Skeletal muscle satellite cell (primary cell): ENCODE results near the gene COL20A1.
"Not testable (repeated sequence)": the region's sequence is repeated elsewhere in the genome, so short reads cannot be mapped to it uniquely, and the experiment has no call there.

Source experiments
- H3K27me3 ChIP-seq: 2 replicates; pipeline ENCODE4 v1.7.0; 2013; ENCODE audit warnings: low read length; ENCODE audit not compliant: control insufficient read depth, insufficient read depth
- H3K36me3 ChIP-seq: 2 replicates; pipeline ENCODE4 v1.7.0; 2013; ENCODE audit warnings: mild to moderate bottlenecking, control low read depth, low read length; ENCODE audit not compliant: insufficient read depth
- H3K4me1 ChIP-seq: 2 replicates; pipeline ENCODE4 v1.7.0; 2013; ENCODE audit warnings: low read length; ENCODE audit not compliant: control insufficient read depth, insufficient read depth
- H3K4me2 ChIP-seq: 2 replicates; pipeline ENCODE4 v1.7.0; 2013; ENCODE audit warnings: mild to moderate bottlenecking, low read length
- H3K4me3 ChIP-seq: 2 replicates; pipeline ENCODE4 v1.7.0; 2013; ENCODE audit warnings: low read length
- H3K9ac ChIP-seq: 2 replicates; pipeline ENCODE4 v1.7.0; 2013; ENCODE audit warnings: mild to moderate bottlenecking, low read depth, low read length, moderate library complexity
- H3K9me3 ChIP-seq: replicated peaks from 2 replicates; pipeline ENCODE4 v1.7.0; 2013; ENCODE audit warnings: mild to moderate bottlenecking, control low read depth, low read length

COL20A1 gene

DNA sequence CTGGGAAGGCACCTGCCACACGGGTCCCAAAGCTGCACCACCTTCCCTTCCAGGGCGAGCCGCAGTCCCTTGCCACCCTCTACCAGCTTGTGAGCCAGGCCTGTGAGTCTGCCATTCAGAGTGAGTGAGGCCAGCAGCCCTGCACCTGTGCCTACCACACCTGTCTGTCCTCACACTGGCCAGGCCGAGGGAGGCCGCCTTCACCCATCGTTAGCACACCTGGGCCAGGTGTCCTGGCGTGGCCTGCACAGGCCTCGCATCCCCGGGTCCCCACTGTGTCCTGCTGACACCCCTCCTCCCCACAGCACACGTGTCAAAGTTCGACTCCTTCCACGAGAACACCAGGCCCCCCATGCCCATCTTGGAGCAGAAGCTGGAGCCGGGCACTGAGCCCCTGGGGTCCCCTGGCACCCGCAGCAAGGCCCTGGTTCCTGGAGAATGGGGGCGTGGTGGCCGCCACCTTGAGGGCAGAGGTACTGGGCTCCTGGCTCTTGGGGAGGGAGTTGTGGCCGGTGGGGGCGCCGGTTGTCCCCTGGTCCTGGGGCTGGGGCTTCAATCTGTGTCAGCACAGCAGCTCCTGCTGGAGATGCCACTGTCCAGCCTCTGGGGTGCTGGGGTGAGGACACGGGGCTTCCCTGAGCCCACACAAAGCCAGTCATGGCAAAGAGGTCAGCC, 35.2 kb downstream of the COL20A1 start:
- H3K4me1 ChIP-seq: no peaks in the 10 kb centered on the region
- H3K36me3 ChIP-seq: no peaks in the 10 kb centered on the region
- no peak overlapping the region for H3K4me3 ChIP-seq
- H3K4me2 ChIP-seq: no peak overlapping the region
- peaks cover 7% of the 10 kb centered on the region for H3K9me3 ChIP-seq
- H3K9ac ChIP-seq: no peak overlapping the region
- H3K27me3 ChIP-seq: peaks cover 20% of the 10 kb centered on the region

GRCh38 chr20:63328718-63329275, 35.8 kb downstream of the COL20A1 start:
- no peak overlapping the region for H3K4me2 ChIP-seq
- no peaks in the 10 kb centered on the region for H3K36me3 ChIP-seq
- peaks cover 15% of the 10 kb centered on the region for H3K27me3 ChIP-seq
- no peak overlapping the region for H3K9ac ChIP-seq
- H3K4me3 ChIP-seq: no peak overlapping the region
- no peaks in the 10 kb centered on the region for H3K4me1 ChIP-seq
- H3K9me3 ChIP-seq: peaks cover 7% of the 10 kb centered on the region

GRCh38 chr20:63329331-63330083, 36.5 kb downstream of the COL20A1 start:
- no peaks in the 10 kb centered on the region for H3K36me3 ChIP-seq
- no peak overlapping the region for H3K4me2 ChIP-seq
- no peaks in the 10 kb centered on the region for H3K4me1 ChIP-seq
- peaks cover 7% of the 10 kb centered on the region for H3K9me3 ChIP-seq
- H3K9ac ChIP-seq: no peak overlapping the region
- peaks cover 11% of the 10 kb centered on the region for H3K27me3 ChIP-seq
- no peak overlapping the region for H3K4me3 ChIP-seq

DNA sequence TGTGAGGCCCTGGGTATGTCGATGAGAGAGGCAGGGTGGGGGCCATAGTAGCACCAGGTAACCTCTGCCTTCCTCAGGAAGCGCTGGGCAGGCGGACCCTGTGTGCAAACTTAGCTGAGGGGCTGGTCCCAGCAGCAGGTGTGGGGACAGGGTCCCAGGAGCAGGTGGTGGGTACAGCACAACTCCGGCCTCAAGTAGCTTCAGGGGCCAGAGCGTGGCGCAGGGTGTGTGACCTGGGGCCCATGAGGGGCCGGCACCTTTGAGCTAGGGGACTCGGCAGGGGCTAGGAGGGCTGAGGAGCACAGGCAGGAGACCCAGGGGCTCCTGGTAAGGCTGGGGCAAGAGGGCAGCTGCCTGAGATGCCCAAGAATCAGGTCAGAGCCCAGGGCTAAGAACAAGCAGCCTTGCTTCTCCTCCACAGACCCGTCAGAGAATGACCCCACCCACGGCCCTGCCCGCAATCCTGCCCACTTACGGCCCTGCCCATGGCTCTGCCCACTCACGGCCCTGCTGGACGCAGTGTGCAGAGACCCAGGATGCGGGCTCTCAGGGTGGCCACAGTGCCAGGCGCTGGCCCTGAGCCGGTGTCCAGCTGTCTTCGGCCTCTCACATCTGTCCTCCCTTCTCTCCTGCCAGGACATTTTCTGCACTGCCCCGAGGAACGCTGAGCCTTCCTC, 37.2 kb downstream of the COL20A1 start:
- no peaks in the 10 kb centered on the region for H3K36me3 ChIP-seq
- H3K4me3 ChIP-seq: no peak overlapping the region
- peaks cover 7% of the 10 kb centered on the region for H3K9me3 ChIP-seq
- H3K4me2 ChIP-seq: no peak overlapping the region
- H3K4me1 ChIP-seq: no peaks in the 10 kb centered on the region
- H3K27me3 ChIP-seq: peaks cover 11% of the 10 kb centered on the region
- H3K9ac ChIP-seq: no peak overlapping the region

DNA sequence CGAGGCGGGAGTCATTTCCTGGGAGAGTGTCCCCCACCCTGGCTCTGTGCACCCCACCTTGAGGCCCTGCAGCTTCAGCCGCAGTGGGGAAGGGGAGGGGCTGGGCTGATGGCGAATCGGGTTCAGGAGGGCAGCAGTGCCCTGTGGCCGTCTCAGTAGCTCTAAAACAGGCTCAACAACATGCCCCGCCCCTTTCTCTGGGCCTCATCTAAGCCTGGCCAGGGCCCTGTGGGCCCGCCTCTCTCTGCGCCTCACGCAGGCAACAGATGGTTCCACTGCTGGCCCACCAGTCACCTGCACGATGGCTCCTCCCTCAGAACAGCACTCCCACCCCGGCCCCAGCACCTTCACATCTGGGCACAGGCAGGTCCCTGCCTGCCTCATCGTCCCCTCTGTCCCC, 38.0 kb downstream of the COL20A1 start:
- H3K27me3 ChIP-seq: peaks cover 14% of the 10 kb centered on the region
- no peak overlapping the region for H3K4me2 ChIP-seq
- H3K9ac ChIP-seq: no peak overlapping the region
- H3K36me3 ChIP-seq: no peaks in the 10 kb centered on the region
- no peaks in the 10 kb centered on the region for H3K4me1 ChIP-seq
- no peak overlapping the region for H3K4me3 ChIP-seq
- peaks cover 7% of the 10 kb centered on the region for H3K9me3 ChIP-seq

- Histone ChIP-seq H3K27me3 (peaks cover 14% of the 10 kb centered on the region), H3K9ac (no peak overlapping the region), H3K9me3 (peaks cover 7% of the 10 kb centered on the region), H3K4me1 (no peaks in the 10 kb centered on the region), H3K4me2 (no peak overlapping the region), H3K4me3 (no peak overlapping the region), H3K36me3 (no peaks in the 10 kb centered on the region)
These were observed 38.9 kb downstream of the COL20A1 start for GRCh38 chr20:63331741-63332400.

- Histone ChIP-seq H3K4me3 (no peak overlapping the region), H3K9ac (no peak overlapping the region), H3K4me2 (no peak overlapping the region), H3K9me3 (peaks cover 7% of the 10 kb centered on the region), H3K36me3 (no peaks in the 10 kb centered on the region), H3K27me3 (peaks cover 14% of the 10 kb centered on the region), H3K4me1 (no peaks in the 10 kb centered on the region)
These were observed 39.7 kb downstream of the COL20A1 start for GRCh38 chr20:63332488-63333240.

- Histone ChIP-seq H3K4me1 (no peaks in the 10 kb centered on the region), H3K4me2 (no peak overlapping the region), H3K36me3 (no peaks in the 10 kb centered on the region), H3K9ac (no peak overlapping the region), H3K9me3 (peaks cover 7% of the 10 kb centered on the region), H3K27me3 (peaks cover 18% of the 10 kb centered on the region), H3K4me3 (no peak overlapping the region)
These were observed 40.4 kb downstream of the COL20A1 start for GRCh38 chr20:63333241-63333836.

DNA sequence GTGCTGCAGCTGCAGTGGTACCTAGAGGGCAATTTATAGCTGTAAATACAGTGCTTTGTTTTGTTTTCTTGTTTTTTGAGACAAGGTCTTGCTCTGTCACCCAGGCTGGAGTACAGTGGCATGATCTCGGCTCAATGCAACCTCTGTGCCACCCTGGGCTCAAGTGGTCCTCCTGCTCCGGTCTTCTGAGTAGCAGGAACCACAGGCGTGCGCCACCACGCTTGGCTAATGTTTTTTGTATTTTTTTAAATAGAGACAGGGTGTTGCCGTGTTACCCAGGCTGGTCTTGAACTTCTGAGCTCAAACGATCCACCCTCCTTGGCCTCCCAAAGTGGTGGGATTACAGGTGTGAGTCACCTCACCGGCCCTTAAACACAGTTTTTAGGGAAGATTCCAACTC, 41.4 kb downstream of the COL20A1 start:
- H3K9ac ChIP-seq: no peak overlapping the region

GRCh38 chr20:63335060-63335459, 42.1 kb downstream of the COL20A1 start:
- not testable (repeated sequence) for H3K9me3 ChIP-seq, H3K36me3 ChIP-seq, H3K4me3 ChIP-seq, H3K4me2 ChIP-seq, H3K4me1 ChIP-seq, H3K9ac ChIP-seq
- peaks cover 19% of the 10 kb centered on the region for H3K27me3 ChIP-seq

More for the DNA sequence above, 41.4 kb downstream of the COL20A1 start:
- Histone ChIP-seq H3K9me3 (peaks cover 7% of the 10 kb centered on the region), H3K36me3 (no peaks in the 10 kb centered on the region), H3K4me3 (no peak overlapping the region), H3K4me2 (no peak overlapping the region), H3K27me3 (peaks cover 20% of the 10 kb centered on the region), H3K4me1 (no peaks in the 10 kb centered on the region)
